Testis (tissue), 2 donors: ENCODE measurements around the gene TPSD1.

Source experiments
- POLR2A ChIP-seq: fragments of 450-650 bp; IDR thresholded peaks from one replicate; pipeline ENCODE4 v1.6.1; 2017; ENCODE audit warnings: antibody characterized with exemption, mild to moderate bottlenecking, moderate library complexity
- TF ChIP-seq, protein P1 (sequence below), 3 experiments: fragments of 450-650 bp in 2 of 3; fragments of 200-600 bp in 1 of 3; sonication (generic) in 1 of 3; IDR thresholded peaks; one replicate each; pipeline ENCODE4 v1.5.1; 2016 to 2019; ENCODE audit warnings: antibody characterized with exemption in 3 of 3, mild to moderate bottlenecking in 2 of 3, moderate library complexity in 1 of 3

DNA sequence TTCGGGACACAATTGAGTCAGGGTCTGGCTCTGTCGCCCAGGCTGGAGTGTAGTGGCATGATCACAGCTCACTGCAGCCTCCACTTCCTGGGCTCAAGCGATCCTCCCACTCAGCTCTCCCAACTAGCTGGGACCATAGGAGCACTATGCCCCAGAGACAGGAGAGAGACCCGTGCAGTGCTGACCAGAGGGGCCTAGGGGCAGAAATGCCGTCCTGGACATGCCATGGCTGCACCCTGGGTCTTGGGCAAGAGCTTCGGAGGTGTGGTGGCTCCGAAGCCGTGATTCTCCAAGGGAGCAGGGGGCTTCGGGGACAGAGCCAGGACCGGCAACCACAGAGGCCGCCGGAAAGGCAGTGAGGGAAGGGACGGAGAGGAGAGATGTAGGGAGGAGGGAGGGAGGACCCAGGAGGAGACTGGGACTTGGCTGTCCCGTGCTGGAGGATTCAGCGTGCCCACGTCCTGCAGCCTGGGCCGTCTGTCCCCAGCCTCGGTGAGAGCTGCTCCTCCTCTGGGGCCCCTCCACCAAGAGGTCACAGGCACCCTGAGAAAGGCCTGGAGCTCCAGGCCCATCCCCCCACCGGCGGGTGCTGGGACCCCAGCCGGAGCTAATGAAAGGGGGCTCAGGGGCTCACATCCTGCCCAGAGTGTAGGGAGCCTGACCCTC, 21.9 kb downstream of the TPSD1 start:
- no peak for TF ChIP-seq POLR2A
- TF ChIP-seq, protein P1, sequence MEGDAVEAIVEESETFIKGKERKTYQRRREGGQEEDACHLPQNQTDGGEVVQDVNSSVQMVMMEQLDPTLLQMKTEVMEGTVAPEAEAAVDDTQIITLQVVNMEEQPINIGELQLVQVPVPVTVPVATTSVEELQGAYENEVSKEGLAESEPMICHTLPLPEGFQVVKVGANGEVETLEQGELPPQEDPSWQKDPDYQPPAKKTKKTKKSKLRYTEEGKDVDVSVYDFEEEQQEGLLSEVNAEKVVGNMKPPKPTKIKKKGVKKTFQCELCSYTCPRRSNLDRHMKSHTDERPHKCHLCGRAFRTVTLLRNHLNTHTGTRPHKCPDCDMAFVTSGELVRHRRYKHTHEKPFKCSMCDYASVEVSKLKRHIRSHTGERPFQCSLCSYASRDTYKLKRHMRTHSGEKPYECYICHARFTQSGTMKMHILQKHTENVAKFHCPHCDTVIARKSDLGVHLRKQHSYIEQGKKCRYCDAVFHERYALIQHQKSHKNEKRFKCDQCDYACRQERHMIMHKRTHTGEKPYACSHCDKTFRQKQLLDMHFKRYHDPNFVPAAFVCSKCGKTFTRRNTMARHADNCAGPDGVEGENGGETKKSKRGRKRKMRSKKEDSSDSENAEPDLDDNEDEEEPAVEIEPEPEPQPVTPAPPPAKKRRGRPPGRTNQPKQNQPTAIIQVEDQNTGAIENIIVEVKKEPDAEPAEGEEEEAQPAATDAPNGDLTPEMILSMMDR (IDR thresholded peaks at IDR 0.05), result no peak
